Stimulated activated CD4-positive, alpha-beta T cell treated with anti-CD3 and anti-CD28 coated beads, Interleukin-12 subunit alpha, Interleukin-12 subunit beta, amount 100 ng/mL, for 4 hours (primary cell): Measurements from ENCODE around the gene USF3.

Experiments
- DNase-seq: peaks from one replicate; pipeline ENCODE4 v3.0.0-alpha.2; 2020

The USF3 gene

GRCh38 chr3:113696658-113697499 lies 437 bp upstream of the USF3 start:
- DNase-seq: peak; percentile 96

- DNase-seq: no peak
Observed at GRCh38 chr3:113695431-113695785, 1.0 kb downstream of the USF3 start.

GRCh38 chr3:113690482-113690881 lies 6.0 kb downstream of the USF3 start:
- no peak for DNase-seq

- no peak for DNase-seq
Observed at GRCh38 chr3:113685956-113686721, 10.3 kb downstream of the USF3 start.

GRCh38 chr3:113685124-113685523 lies 11.3 kb downstream of the USF3 start:
- DNase-seq: no peak

- DNase-seq: no peak
Observed at GRCh38 chr3:113684271-113684819, 12.1 kb downstream of the USF3 start.

GRCh38 chr3:113678773-113679172 lies 17.7 kb downstream of the USF3 start:
- DNase-seq: no peak

- no peak for DNase-seq
Observed at GRCh38 chr3:113677737-113678136, 18.7 kb downstream of the USF3 start.

GRCh38 chr3:113676261-113676660 lies 20.2 kb downstream of the USF3 start:
- no peak for DNase-seq

- no peak for DNase-seq
Observed at GRCh38 chr3:113673593-113673992, 22.8 kb downstream of the USF3 start.

- no peak for DNase-seq
Observed at GRCh38 chr3:113668015-113668414, 28.4 kb downstream of the USF3 start.

GRCh38 chr3:113664523-113665094 lies 31.8 kb downstream of the USF3 start:
- DNase-seq: no peak

- DNase-seq: no peak
Observed at GRCh38 chr3:113663761-113664160, 32.7 kb downstream of the USF3 start.

GRCh38 chr3:113663324-113663750 lies 33.1 kb downstream of the USF3 start:
- no peak for DNase-seq

GRCh38 chr3:113662824-113663223 lies 33.6 kb downstream of the USF3 start:
- DNase-seq: no peak

GRCh38 chr3:113660896-113661295 lies 35.5 kb downstream of the USF3 start:
- DNase-seq: no peak

- DNase-seq: no peak
Observed at GRCh38 chr3:113660458-113660857, 36.0 kb downstream of the USF3 start.

GRCh38 chr3:113659996-113660395 lies 36.4 kb downstream of the USF3 start:
- DNase-seq: no peak

- DNase-seq: no peak
Observed at GRCh38 chr3:113659101-113659541, 37.3 kb downstream of the USF3 start.

- DNase-seq: no peak
Observed at GRCh38 chr3:113658107-113658506, 38.3 kb downstream of the USF3 start.

- DNase-seq: no peak
Observed at GRCh38 chr3:113654851-113655250, 41.6 kb downstream of the USF3 start.

GRCh38 chr3:113654310-113654709 lies 42.1 kb downstream of the USF3 start:
- DNase-seq: no peak

- no peak for DNase-seq
Observed at GRCh38 chr3:113649174-113649845, 47.1 kb downstream of the USF3 start.
